Tibial nerve (tissue), 4 donors: ENCODE results near the gene SHB.

ENCODE experiments used
- CTCF ChIP-seq, 5 experiments: fragments of 200-600 bp in 3 of 5; fragments of 450-650 bp in 2 of 5; sonication (generic) in 3 of 5; IDR thresholded peaks; one replicate each; pipeline ENCODE4 v1.5.1; 2016 to 2019; ENCODE audit warnings: antibody characterized with exemption in 5 of 5, mild to moderate bottlenecking in 3 of 5, moderate library complexity in 2 of 5
- EP300 ChIP-seq, 2 donors: sonication (generic); formaldehyde crosslinking; IDR thresholded peaks; one replicate each; pipeline ENCODE4 v1.6.1; 2017; ENCODE audit warnings: antibody characterized with exemption in 2 of 2, mild to moderate bottlenecking in 1 of 2
- POLR2A ChIP-seq, 2 donors: fragments of 450-650 bp; IDR thresholded peaks; one replicate each; pipeline ENCODE4 v1.6.1; 2017; ENCODE audit warnings: antibody characterized with exemption in 2 of 2, mild to moderate bottlenecking in 2 of 2, moderate library complexity in 2 of 2

DNA sequence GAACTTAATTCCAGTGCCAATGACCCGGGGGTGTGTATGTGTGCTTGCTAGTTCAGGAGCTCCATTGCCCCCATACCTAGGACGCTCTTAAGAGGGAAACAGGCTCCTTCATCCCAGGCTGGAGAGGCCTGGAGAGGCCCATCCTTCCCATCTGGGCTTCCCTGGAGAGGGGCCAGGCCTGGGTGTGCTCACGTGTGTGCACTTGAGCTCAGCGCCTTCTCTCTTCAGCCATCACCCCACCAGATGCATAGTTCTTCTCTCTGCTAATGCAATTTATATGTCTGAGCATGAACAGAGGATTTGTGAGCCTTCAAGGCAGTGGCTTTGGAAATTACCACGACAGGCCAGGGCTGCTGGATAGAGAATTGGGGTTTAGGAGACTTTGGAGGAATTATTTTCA lies 48.6 kb upstream of the SHB start:
- TF ChIP-seq CTCF (IDR thresholded peaks at IDR 0.05): no peak
- TF ChIP-seq POLR2A (IDR thresholded peaks at IDR 0.05): no peak
- TF ChIP-seq EP300 (IDR thresholded peaks at IDR 0.05): no peak
